Breast epithelium (tissue), 3 donors: ENCODE measurements around the gene CTNNA3.

Experiments
- CTCF ChIP-seq, 3 donors: fragments of 450-650 bp; IDR thresholded peaks; one replicate each; pipeline ENCODE4 v1.5.1; 2016 to 2017; ENCODE audit warnings: antibody characterized with exemption in 3 of 3, mild to moderate bottlenecking in 3 of 3, moderate library complexity in 3 of 3
- POLR2A ChIP-seq: fragments of 450-650 bp; IDR thresholded peaks from one replicate; pipeline ENCODE4 v1.6.1; 2016; ENCODE audit warnings: antibody characterized with exemption, mild to moderate bottlenecking, moderate library complexity
- POLR2AphosphoS5 ChIP-seq, 3 donors: sonication (generic); formaldehyde crosslinking; IDR thresholded peaks; one replicate each; pipeline ENCODE4 v1.6.1; 2017; ENCODE audit warnings: antibody characterized with exemption in 3 of 3

GRCh38 chr10:66189271-66189670, 1506.7 kb downstream of the CTNNA3 start:
- TF ChIP-seq CTCF (IDR thresholded peaks at IDR 0.05) (no peak), POLR2AphosphoS5 (IDR thresholded peaks at IDR 0.05) (no peak), POLR2A (no peak)
